Astrocyte of the spinal cord (primary cell): ENCODE results near the gene TCF3.

Experiments
- DNase-seq: peaks from one replicate; pipeline ENCODE4 v3.0.0; 2011; ENCODE audit warnings: low read depth, low spot score
- H3K4me3 ChIP-seq: 2 replicates; pipeline ENCODE4 v1.5.1; 2011; ENCODE audit warnings: low read depth, mild to moderate bottlenecking, low read length, moderate library complexity
- in situ Hi-C: cut with HindIII; loops from 2 replicates; pipeline ENCODE4 v1.10.0; 2017; ENCODE audit warnings: low sequenced_read_pairs
- TF ChIP-seq, protein P1 (sequence below): IDR thresholded peaks from 2 replicates; pipeline ENCODE4 v1.5.1; 2012; ENCODE audit warnings: low read depth, mild to moderate bottlenecking, low read length, inconsistent platforms

The TCF3 gene

DNA sequence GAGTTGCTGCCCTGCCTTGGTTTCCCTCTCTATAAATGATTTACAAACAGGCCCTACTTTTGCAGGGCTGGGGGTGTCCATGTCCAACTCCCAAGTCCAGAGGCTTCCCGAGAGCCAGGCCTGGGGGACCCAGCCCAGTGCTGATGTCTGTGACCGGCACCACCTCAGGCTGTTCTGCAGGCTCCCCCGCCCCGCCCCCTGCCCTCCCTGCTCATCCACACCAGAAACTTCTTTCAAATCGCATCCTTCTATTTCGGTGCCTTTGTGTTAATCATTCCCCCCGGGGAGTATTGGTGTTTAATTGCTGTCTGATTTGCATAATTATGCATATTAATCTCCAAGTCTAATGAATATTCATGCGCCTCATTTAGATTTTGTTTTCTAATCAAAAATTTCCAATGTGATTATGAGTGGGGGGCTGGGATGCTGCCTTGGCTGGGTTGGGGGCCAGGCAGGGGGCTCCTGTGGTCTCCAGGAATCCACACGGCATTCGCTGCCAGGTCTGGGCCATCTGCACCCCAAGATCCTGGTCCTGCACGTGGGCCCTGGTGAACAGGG, 19.1 kb downstream of the TCF3 start:
- no peak for DNase-seq
- H3K4me3 ChIP-seq: no peak overlapping the region
- TF ChIP-seq, protein P1, sequence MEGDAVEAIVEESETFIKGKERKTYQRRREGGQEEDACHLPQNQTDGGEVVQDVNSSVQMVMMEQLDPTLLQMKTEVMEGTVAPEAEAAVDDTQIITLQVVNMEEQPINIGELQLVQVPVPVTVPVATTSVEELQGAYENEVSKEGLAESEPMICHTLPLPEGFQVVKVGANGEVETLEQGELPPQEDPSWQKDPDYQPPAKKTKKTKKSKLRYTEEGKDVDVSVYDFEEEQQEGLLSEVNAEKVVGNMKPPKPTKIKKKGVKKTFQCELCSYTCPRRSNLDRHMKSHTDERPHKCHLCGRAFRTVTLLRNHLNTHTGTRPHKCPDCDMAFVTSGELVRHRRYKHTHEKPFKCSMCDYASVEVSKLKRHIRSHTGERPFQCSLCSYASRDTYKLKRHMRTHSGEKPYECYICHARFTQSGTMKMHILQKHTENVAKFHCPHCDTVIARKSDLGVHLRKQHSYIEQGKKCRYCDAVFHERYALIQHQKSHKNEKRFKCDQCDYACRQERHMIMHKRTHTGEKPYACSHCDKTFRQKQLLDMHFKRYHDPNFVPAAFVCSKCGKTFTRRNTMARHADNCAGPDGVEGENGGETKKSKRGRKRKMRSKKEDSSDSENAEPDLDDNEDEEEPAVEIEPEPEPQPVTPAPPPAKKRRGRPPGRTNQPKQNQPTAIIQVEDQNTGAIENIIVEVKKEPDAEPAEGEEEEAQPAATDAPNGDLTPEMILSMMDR: no peak
- in situ Hi-C loops: no loop called here

DNA sequence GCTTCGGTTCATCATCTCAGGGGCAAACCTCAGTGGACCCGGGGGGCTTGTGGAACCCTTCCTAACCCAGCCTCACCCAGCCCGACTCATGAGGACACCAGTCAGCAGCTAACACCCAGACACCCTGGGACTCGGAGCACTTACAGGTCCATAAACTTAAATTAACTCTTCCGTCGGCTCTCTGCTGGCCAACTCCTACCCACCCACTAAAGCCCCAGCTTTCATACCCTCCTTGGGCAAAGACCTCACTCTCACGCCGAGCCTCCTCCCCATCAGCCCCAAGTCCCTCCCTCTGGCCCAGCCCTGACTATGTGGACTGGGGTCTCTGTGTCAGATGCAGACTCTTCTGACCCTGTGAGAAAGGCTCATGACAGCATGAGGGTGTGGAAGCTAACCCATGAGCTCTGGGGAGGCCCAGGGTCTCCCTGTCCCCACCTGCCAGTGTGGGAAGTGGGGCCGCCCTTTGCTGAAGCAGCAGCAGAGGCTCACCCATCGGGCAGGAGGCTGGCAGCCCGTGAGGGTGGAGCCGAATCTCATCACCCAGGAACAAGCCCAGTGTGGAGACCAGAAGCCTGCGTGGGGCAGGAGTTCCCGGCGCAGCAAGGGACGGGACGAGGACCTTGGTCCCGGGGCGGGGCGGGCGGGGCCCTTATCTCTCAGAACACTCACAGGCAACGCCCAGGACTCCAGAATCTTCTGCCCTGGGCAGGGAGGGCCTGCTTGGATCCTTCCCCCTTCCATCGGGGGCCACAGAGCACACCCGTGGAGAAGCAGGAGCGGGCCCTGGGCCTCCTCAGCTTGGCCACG, 19.8 kb downstream of the TCF3 start:
- in situ Hi-C loops: no loop called here

DNA sequence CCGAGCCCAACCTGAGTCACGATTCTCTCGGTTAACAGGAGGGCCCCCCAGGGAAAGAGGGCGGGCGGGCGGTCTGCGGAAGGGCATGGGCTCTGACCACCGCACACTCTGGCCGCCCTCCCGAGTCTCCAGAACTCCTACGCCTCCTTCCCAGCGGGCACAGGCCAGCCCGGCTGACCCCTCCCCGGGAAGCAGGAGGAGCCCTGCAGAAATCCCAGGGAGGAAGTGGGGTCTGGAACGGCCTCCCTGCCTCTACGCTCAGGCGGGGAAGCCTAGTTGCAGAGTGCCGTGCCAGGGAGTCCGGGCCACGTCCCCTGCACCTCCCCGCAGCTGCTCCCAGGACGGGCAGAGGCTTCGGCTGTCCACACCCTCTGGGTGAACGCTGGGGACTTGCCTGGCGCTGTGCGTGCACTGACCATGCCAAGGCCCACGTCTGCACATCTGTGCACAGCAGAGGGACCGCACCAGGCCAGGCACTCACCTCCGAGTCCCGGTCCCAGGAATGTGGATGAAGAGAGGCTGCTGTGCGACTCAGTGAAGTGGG, 20.8 kb downstream of the TCF3 start:
- in situ Hi-C loops: no loop called here
- H3K4me3 ChIP-seq: no peak overlapping the region
- DNase-seq: no peak
- TF ChIP-seq, protein P1: no peak

More for the DNA sequence above, 19.8 kb downstream of the TCF3 start:
- H3K4me3 ChIP-seq: no peak overlapping the region
- no peak for DNase-seq
- TF ChIP-seq, protein P1: no peak

DNA sequence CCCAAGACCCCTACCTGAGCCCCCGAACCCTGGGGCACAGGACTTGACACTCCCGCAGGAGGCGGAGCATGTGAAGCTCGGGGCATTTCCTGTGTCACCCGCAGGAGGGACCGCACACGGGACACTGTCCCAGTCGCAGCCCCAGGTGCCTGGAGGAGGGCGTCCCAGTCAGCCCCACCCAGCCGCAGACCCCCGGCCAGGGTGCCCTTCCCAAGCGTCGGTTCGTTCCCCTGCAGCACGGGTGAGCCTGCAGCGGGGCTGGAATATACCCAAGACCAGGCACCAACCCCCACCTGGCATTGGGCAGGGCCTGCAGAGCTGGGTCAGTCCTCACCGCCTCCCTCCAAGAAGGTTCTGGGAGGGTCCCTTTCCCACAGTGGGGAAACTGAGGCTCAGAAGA, 21.6 kb downstream of the TCF3 start:
- no peak for DNase-seq
- H3K4me3 ChIP-seq: no peak overlapping the region
- in situ Hi-C loops: no loop called here
- TF ChIP-seq, protein P1: no peak

DNA sequence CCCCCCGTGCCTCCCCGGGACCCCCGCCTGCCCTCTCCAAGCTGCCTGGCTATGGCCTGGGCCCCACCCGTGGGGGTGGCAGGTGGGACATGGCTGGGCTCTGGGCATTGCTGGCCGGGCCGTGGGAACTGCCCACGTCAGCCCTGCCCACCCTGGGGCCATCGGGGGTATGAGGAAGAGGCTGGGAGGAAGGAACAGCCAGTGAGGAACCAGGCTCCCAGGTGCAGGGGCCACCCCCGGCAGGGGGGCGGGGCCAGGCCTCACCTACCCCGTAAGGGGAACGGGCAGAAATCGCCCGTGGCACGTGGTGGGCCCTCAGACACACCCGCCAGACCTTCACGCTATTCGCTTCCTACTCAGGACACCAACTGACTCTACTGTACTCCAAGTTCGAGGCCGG, 22.4 kb downstream of the TCF3 start:
- in situ Hi-C loops: no loop called here

DNA sequence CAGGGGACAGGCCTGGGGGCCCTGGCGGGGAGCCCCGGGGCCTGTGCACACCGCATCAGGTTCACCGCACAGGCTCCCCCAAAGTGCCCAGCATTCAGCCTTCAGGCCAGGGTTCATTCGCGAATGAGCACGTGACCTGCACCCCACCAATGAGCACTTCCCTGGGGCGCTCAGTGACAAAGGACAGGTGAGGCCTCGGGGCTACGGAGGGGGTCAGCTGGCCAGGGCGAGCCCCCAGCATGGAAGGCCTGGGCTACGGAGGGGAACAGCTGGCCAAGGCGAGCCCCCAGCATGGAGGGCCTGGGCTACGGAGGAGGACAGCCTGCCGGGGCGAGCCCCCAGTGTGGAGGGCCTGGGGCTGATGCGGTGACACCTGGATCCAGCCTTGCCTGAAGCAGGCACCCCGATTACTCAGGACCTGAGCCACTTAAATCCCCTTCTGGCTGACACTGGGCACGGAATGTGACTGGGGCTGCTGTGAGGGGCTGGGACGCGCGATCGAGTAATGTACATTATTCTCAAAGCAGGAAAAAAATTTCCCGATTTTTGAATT, 23.1 kb downstream of the TCF3 start:
- H3K4me3 ChIP-seq: no peak overlapping the region
- in situ Hi-C loops: no loop called here
- DNase-seq: no peak
- TF ChIP-seq, protein P1: no peak

More for the DNA sequence above, 22.4 kb downstream of the TCF3 start:
- no peak for DNase-seq
- TF ChIP-seq, protein P1: no peak
- no peak overlapping the region for H3K4me3 ChIP-seq
